Measurements from ENCODE around the gene TBC1D22A.

DNA sequence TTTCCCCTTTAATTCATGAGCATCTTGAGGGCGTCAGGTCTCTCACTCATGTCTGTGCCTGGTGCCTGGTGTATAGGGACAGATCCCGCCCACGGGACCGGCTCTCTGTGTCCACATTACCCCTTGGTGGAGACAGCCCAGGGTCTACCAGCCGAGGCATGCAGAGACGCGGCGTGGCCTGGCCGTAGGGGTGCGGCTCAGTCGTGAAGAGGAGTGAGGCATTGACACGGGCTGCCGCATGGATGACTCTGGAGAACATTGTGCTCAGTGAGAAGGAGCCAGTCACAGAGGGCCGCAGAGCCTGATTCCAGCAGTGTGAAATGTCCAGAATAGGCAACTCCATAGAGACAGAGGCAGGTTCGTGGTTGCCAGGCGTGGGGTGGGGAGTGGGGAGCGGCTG, 209.8 kb downstream of the TBC1D22A start:
- TF ChIP-seq, protein P1, sequence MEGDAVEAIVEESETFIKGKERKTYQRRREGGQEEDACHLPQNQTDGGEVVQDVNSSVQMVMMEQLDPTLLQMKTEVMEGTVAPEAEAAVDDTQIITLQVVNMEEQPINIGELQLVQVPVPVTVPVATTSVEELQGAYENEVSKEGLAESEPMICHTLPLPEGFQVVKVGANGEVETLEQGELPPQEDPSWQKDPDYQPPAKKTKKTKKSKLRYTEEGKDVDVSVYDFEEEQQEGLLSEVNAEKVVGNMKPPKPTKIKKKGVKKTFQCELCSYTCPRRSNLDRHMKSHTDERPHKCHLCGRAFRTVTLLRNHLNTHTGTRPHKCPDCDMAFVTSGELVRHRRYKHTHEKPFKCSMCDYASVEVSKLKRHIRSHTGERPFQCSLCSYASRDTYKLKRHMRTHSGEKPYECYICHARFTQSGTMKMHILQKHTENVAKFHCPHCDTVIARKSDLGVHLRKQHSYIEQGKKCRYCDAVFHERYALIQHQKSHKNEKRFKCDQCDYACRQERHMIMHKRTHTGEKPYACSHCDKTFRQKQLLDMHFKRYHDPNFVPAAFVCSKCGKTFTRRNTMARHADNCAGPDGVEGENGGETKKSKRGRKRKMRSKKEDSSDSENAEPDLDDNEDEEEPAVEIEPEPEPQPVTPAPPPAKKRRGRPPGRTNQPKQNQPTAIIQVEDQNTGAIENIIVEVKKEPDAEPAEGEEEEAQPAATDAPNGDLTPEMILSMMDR (IDR thresholded peaks at IDR 0.05 in 2 of 3, conservative IDR thresholded peaks at IDR 0.05 in 1 of 3; ENCODE audit: borderline replicate concordance in 1 of 3, insufficient read depth in 1 of 3, low read depth in 2 of 3, low read length in 2 of 3), result no peak
- no peak for TF ChIP-seq ZNF274 (IDR thresholded peaks at IDR 0.05; ENCODE audit: low read depth, low read length)
- no peak for TF ChIP-seq EZH2 (IDR thresholded peaks at IDR 0.05)
- TF ChIP-seq, protein P2, sequence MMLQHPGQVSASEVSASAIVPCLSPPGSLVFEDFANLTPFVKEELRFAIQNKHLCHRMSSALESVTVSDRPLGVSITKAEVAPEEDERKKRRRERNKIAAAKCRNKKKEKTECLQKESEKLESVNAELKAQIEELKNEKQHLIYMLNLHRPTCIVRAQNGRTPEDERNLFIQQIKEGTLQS (IDR thresholded peaks at IDR 0.05), result no peak
- TF ChIP-seq RAD21 (IDR thresholded peaks at IDR 0.05; ENCODE audit: low read depth), result no peak
- no peak for TF ChIP-seq EGR1 (IDR thresholded peaks at IDR 0.05; ENCODE audit: low read depth)
- no peak for TF ChIP-seq ZFX (IDR thresholded peaks at IDR 0.05)
- no peak for TF ChIP-seq POLR2AphosphoS5 (IDR thresholded peaks at IDR 0.05; ENCODE audit: low read depth, low read length)
- TF ChIP-seq CEBPB (IDR thresholded peaks at IDR 0.05; ENCODE audit: low read depth), result no peak
- TF ChIP-seq POLR2A (IDR thresholded peaks at IDR 0.05; ENCODE audit: borderline replicate concordance, extremely low read depth, insufficient read depth, insufficient read length), result no peak
- no peak for TF ChIP-seq EZH2phosphoT487 (IDR thresholded peaks at IDR 0.05; ENCODE audit: borderline replicate concordance)
